CD4-positive, alpha-beta T cell (primary cell): Measurements from ENCODE around the gene C22orf31. TPM values are rescaled to one million over a fixed set of nuclear protein-coding genes. Genes with fewer than 3 reads are reported as not detected.
A peak's percentile ranks its signal among the peaks of the same experiment; 100 is the strongest.

ENCODE experiments used
- ATAC-seq: fragments of 200-7000 bp; cut with Tn5 transposase; one replicate; pipeline ENCODE4 v1.10.0; 2022; ENCODE audit warnings: mild to moderate bottlenecking; ENCODE audit not compliant: poor library complexity
- CTCF ChIA-PET: fragments of 350-600 bp; sonication (Branson Sonifier 250); formaldehyde crosslinking; loops from one replicate; lab custom pipeline; 2021; ENCODE audit warnings: antibody characterized with exemption, inconsistent platforms; lab: Charles Lee
- POLR2A ChIA-PET: fragments of 350-600 bp; sonication (Branson Sonifier 250); formaldehyde crosslinking; loops from one replicate; lab custom pipeline; 2021; ENCODE audit warnings: antibody characterized with exemption, inconsistent platforms; lab: Charles Lee
- DNase-seq, 14 experiments: peaks; one replicate each; pipeline ENCODE4 v3.0.0-alpha.2; 2013 to 2020; ENCODE audit warnings: mixed read lengths in 2 of 14
- H3K27ac ChIP-seq, 2 donors: one replicate each; pipeline versions ENCODE4 v1.5.1 to v1.7.0; 2013; ENCODE audit warnings: low read length in 2 of 2, low read depth in 1 of 2, mild to moderate bottlenecking in 1 of 2
- H3K27me3 ChIP-seq, 2 experiments: 1 replicate in 1 of 2; 2 replicates in 1 of 2; pipeline versions ENCODE4 v1.6.1 to v1.7.0; 2013; ENCODE audit warnings: low read length in 2 of 2, control low read depth in 1 of 2, mild to moderate bottlenecking in 1 of 2, moderate library complexity in 1 of 2; ENCODE audit not compliant: insufficient read depth in 2 of 2, control insufficient read depth in 1 of 2
- H3K36me3 ChIP-seq: one replicate; pipeline ENCODE4 v1.6.1; 2013; ENCODE audit warnings: low read length, control low read depth; ENCODE audit not compliant: insufficient read depth
- H3K4me1 ChIP-seq: one replicate; pipeline ENCODE4 v1.6.1; 2013; ENCODE audit warnings: low read length, control low read depth; ENCODE audit not compliant: insufficient read depth
- H3K4me3 ChIP-seq: one replicate; pipeline ENCODE4 v1.5.1; 2013; ENCODE audit warnings: mild to moderate bottlenecking, low read length, moderate library complexity
- H3K9me3 ChIP-seq, 2 experiments: 1 replicate in 1 of 2; 2 replicates in 1 of 2; pipeline versions ENCODE4 v1.6.1 to v1.7.0; 2013; ENCODE audit warnings: low read length in 2 of 2, mild to moderate bottlenecking in 2 of 2, control low read depth in 1 of 2, moderate library complexity in 1 of 2; ENCODE audit not compliant: control insufficient read depth in 1 of 2, insufficient read depth in 1 of 2
- H3K27ac Mint-ChIP-seq: one replicate; pipeline ENCODE4 v1.8.0; 2020; ENCODE audit warnings: mixed read lengths
- H3K27me3 Mint-ChIP-seq: one replicate; pipeline ENCODE4 v1.8.0; 2021; ENCODE audit warnings: mixed read lengths
- H3K36me3 Mint-ChIP-seq: one replicate; pipeline ENCODE4 v1.8.0; 2021; ENCODE audit warnings: low read depth, mixed read lengths
- H3K4me1 Mint-ChIP-seq: one replicate; pipeline ENCODE4 v1.8.0; 2021; ENCODE audit warnings: low read depth, mixed read lengths
- H3K4me3 Mint-ChIP-seq: one replicate; pipeline ENCODE4 v1.8.0; 2020; ENCODE audit warnings: mild to moderate bottlenecking, mixed read lengths
- H3K9me3 Mint-ChIP-seq: one replicate; pipeline ENCODE4 v1.8.0; 2020; ENCODE audit warnings: mixed read lengths
- CTCF ChIP-seq: fragments of 200-600 bp; IDR thresholded peaks from one replicate; pipeline ENCODE4 v1.8.0; 2022; ENCODE audit warnings: antibody characterized with exemption, mild to moderate bottlenecking
- intact Hi-C, 2 experiments: fragments of 100-400 bp; cut with DNase I in 1 of 2; cut with micrococcal nuclease in 1 of 2; formaldehyde crosslinking; loops; one replicate each; pipeline versions ENCODE4 v1.15.1 to v1.9.0; 2023 to 2025; cut with DNase I, micrococcal nuclease
- total RNA-seq, 174 experiments: library from RNA in 2 of 174; stranded (reverse) in 2 of 174; gene quantifications; one replicate each; pipeline ENCODE4 v1.2.3 and lab custom pipeline; 2021 to 2026

Gene C22orf31
- total RNA-seq, 2 experiments from 2014 or later: not detected

- H3K27me3 Mint-ChIP-seq: peaks cover 53% of the 10 kb centered on the region
- no peak for ATAC-seq
- CTCF ChIA-PET: no interaction called here
Measured at GRCh38 chr22:29071261-29072045, 9.8 kb upstream of the C22orf31 start.

GRCh38 chr22:29070490-29070889, 8.9 kb upstream of the C22orf31 start:
- ATAC-seq (no peak), DNase-seq (no peak)
- Histone ChIP-seq H3K27me3 (peaks cover 28 to 35% of the 10 kb centered on the region in 2 experiments), H3K36me3 (no peaks in the 10 kb centered on the region), H3K4me1 (peaks cover 37% of the 10 kb centered on the region), H3K4me3 (no peak overlapping the region), H3K27ac (no peak overlapping the region), H3K9me3 (peaks cover 0 to 14% of the 10 kb centered on the region in 2 experiments)
- Mint-ChIP-seq H3K27me3 (peaks cover 45% of the 10 kb centered on the region), H3K27ac (no peak overlapping the region), H3K36me3 (no peaks in the 10 kb centered on the region), H3K9me3 (no peaks in the 10 kb centered on the region), H3K4me3 (peak overlapping the region; percentile 89), H3K4me1 (peaks cover 36% of the 10 kb centered on the region)
- CTCF ChIA-PET: no interaction called here
- POLR2A ChIA-PET: no interaction called here
- no peak for TF ChIP-seq CTCF
- intact Hi-C loops: loop anchor here in 1 of 2 experiments (5.0 kb wide), 1 partner anchor 328 kb away; the partner anchor contains the start of genes CHEK2 and HSCB

More at GRCh38 chr22:29071261-29072045, 9.8 kb upstream of the C22orf31 start:
- Histone ChIP-seq H3K27me3 (peaks cover 38 to 39% of the 10 kb centered on the region in 2 experiments), H3K9me3 (peaks cover 0 to 14% of the 10 kb centered on the region in 2 experiments), H3K27ac (no peak overlapping the region), H3K4me1 (peaks cover 33% of the 10 kb centered on the region), H3K36me3 (no peaks in the 10 kb centered on the region), H3K4me3 (peak overlapping the region; percentile 49)
- Mint-ChIP-seq H3K36me3 (no peaks in the 10 kb centered on the region), H3K4me3 (peak overlapping the region; percentile 89), H3K9me3 (no peaks in the 10 kb centered on the region), H3K27ac (no peak overlapping the region), H3K4me1 (peaks cover 28% of the 10 kb centered on the region)
- POLR2A ChIA-PET: interaction anchor here (1.5 kb wide), 1 partner anchor 271 kb away, joined by 5 read pairs; the partner anchor contains the start of gene XBP1
- DNase-seq: peak in 5 of 14 experiments; percentile 6 to 69 (median 39)
- intact Hi-C loops: loop anchor here in 1 of 2 experiments (2.0 to 5.0 kb wide), 3 partner anchors 189 to 1153 kb away; partner anchors contain the start of genes CHEK2, HSCB, PITPNB and ZNRF3
- no peak for TF ChIP-seq CTCF

- ChIA-PET CTCF (no interaction called here), POLR2A (no interaction called here)
- no peaks in the 10 kb centered on the region for H3K36me3 Mint-ChIP-seq
- H3K27me3 Mint-ChIP-seq: peaks cover 39% of the 10 kb centered on the region
- peaks cover 37% of the 10 kb centered on the region for H3K4me1 ChIP-seq
- ATAC-seq (no peak), DNase-seq (no peak)
- no peaks in the 10 kb centered on the region for H3K36me3 ChIP-seq
- peaks cover 37% of the 10 kb centered on the region for H3K4me1 Mint-ChIP-seq
- no peaks in the 10 kb centered on the region for H3K9me3 Mint-ChIP-seq
- TF ChIP-seq CTCF: no peak
- H3K27ac ChIP-seq: no peak overlapping the region
- H3K27me3 ChIP-seq: peaks cover 19 to 25% of the 10 kb centered on the region in 2 experiments
- no peak overlapping the region for H3K27ac Mint-ChIP-seq
- peaks cover 0 to 14% of the 10 kb centered on the region in 2 experiments for H3K9me3 ChIP-seq
- H3K4me3 ChIP-seq: no peak overlapping the region
- intact Hi-C loops: no loop called here
- H3K4me3 Mint-ChIP-seq: peak overlapping the region; percentile 46
Measured at GRCh38 chr22:29069463-29069862, 7.8 kb upstream of the C22orf31 start.
